GM19239 (cell line): ENCODE results near the gene HLA-G.
"Not testable (repeated sequence)": the region's sequence is repeated elsewhere in the genome, so short reads cannot be mapped to it uniquely, and the experiment has no call there.

Source experiments
- DNase-seq: peaks from one replicate; pipeline ENCODE4 v3.0.0; 2011; ENCODE audit warnings: low spot score; ENCODE audit not compliant: insufficient read length
- FAIRE-seq: peaks from 2 replicates; lab custom pipeline; 2011; peaks lifted over from hg19 to GRCh38; lab: Jason Lieb, UNC

HLA-G gene

GRCh38 chr6:29864037-29864810 lies 36.6 kb downstream of the HLA-G start:
- DNase-seq (no peak), FAIRE-seq (no peak)

- FAIRE-seq (no peak), DNase-seq (no peak)
Observed at GRCh38 chr6:29865631-29866030, 38.0 kb downstream of the HLA-G start.

DNA sequence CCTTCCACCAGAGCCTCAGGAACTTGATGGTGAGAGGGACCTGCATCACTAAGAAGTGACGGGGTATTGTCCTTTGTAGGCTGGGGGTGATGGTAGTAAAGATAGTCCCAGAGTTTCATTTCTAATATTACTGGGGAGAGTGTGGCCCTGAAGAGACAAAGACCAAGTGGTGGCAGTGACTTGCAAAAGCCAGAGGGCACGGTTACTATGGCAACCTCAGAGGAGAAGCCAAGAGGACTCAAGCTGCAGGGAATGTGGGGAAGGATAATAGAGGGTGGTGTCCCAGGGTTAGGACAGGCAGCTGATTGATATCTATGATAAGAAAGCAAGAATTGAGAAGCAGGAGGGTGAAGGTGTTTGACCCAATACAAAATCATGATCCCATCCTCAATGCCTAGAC lies 42.5 kb downstream of the HLA-G start:
- DNase-seq (no peak), FAIRE-seq (no peak)

GRCh38 chr6:29872791-29873190 lies 45.2 kb downstream of the HLA-G start:
- DNase-seq: no peak
- FAIRE-seq: no peak

- DNase-seq: no peak
- FAIRE-seq: no peak
Observed at GRCh38 chr6:29875257-29875656, 47.6 kb downstream of the HLA-G start.

GRCh38 chr6:29875734-29876133 lies 48.1 kb downstream of the HLA-G start:
- FAIRE-seq, DNase-seq: not testable (repeated sequence)
